H1 (cell line): ENCODE measurements around the gene ALK.

Experiments
- ASH2L ChIP-seq: fragments of 200-600, 300-600 bp; sonication (generic); IDR thresholded peaks from one replicate; pipeline ENCODE4 v1.7.1; 2017; ENCODE audit warnings: low read length
- CBX5 ChIP-seq: fragments of 300-800, 300-1000 bp; sonication (generic); IDR thresholded peaks from 2 replicates; pipeline ENCODE4 v1.7.1; 2016; ENCODE audit warnings: antibody characterized with exemption, low read length, low read depth
- CHD2 ChIP-seq: IDR thresholded peaks from 2 replicates; pipeline ENCODE4 v1.6.1; 2012; ENCODE audit warnings: low read length, improper control_type of control experiment
- EP300 ChIP-seq, 2 experiments: IDR thresholded peaks; 1 replicate in 1 of 2; 2 replicates in 1 of 2; pipeline ENCODE4 v1.6.1; 2011 to 2012; ENCODE audit warnings: low read depth in 2 of 2, low read length in 2 of 2, mild to moderate bottlenecking in 2 of 2, borderline replicate concordance in 1 of 2, inconsistent platforms in 1 of 2, moderate library complexity in 1 of 2
- EZH2 ChIP-seq: fragments of 200-600 bp; sonication (generic); IDR thresholded peaks from 2 replicates; pipeline ENCODE4 v1.7.1; 2012; ENCODE audit warnings: low read depth, mild to moderate bottlenecking, moderate library complexity, low read length, inconsistent platforms; ENCODE audit not compliant: severe bottlenecking
- HDAC6 ChIP-seq: IDR thresholded peaks from one replicate; pipeline ENCODE4 v1.7.1; 2012; ENCODE audit warnings: low read depth, mild to moderate bottlenecking, inconsistent platforms, low read length, moderate library complexity
- JUN ChIP-seq: IDR thresholded peaks from 2 replicates; pipeline ENCODE4 v1.6.1; 2011; ENCODE audit warnings: low read depth, mild to moderate bottlenecking, improper control_type of control experiment, low read length
- POLR2A ChIP-seq, 2 experiments: IDR thresholded peaks; 1 replicate in 1 of 2; 2 replicates in 1 of 2; pipeline ENCODE4 v1.6.1; 2011; ENCODE audit warnings: low read depth in 2 of 2, low read length in 2 of 2, mild to moderate bottlenecking in 2 of 2; ENCODE audit errors: control extremely low read depth in 1 of 2
- POLR2AphosphoS5 ChIP-seq: IDR thresholded peaks from 2 replicates; pipeline ENCODE4 v1.6.1; 2011; ENCODE audit warnings: low read depth, low read length
- RNF2 ChIP-seq: fragments of 200-900, 300-1000 bp; sonication (generic); IDR thresholded peaks from 2 replicates; pipeline ENCODE4 v1.7.1; 2016; ENCODE audit warnings: borderline replicate concordance, low read depth, mild to moderate bottlenecking, antibody characterized with exemption, low read length; ENCODE audit not compliant: poor library complexity, severe bottlenecking; ENCODE audit errors: missing control alignments
- SIN3A ChIP-seq, 2 experiments: IDR thresholded peaks in 1 of 2; conservative IDR thresholded peaks in 1 of 2; 2 replicates each; pipeline ENCODE4 v1.6.1; 2011 to 2012; ENCODE audit warnings: low read length in 2 of 2, improper control_type of control experiment in 1 of 2, low read depth in 1 of 2, mild to moderate bottlenecking in 1 of 2
- TAF7 ChIP-seq: optimal IDR thresholded peaks from 2 replicates; pipeline ENCODE3; 2011; ENCODE audit warnings: low read depth, mild to moderate bottlenecking, inconsistent platforms, low read length, moderate library complexity, borderline replicate concordance
- TBP ChIP-seq: IDR thresholded peaks from 2 replicates; pipeline ENCODE4 v1.6.1; 2011; ENCODE audit warnings: low read depth, low read length, improper control_type of control experiment
- TF ChIP-seq, protein P1 (sequence below), 3 experiments: IDR thresholded peaks; 1 replicate in 2 of 3; 2 replicates in 1 of 3; pipeline versions ENCODE4 v1.5.1 to v1.6.1; 2011; ENCODE audit warnings: low read length in 3 of 3, mild to moderate bottlenecking in 3 of 3, inconsistent platforms in 2 of 3, low read depth in 1 of 3, moderate library complexity in 1 of 3; ENCODE audit not compliant: insufficient read depth in 1 of 3; ENCODE audit errors: control extremely low read depth in 1 of 3

GRCh38 chr2:29591600-29591999 is 329.8 kb downstream of the ALK start:
- TF ChIP-seq EZH2 (no peak), ASH2L (no peak), TBP (no peak), POLR2AphosphoS5 (no peak), JUN (no peak), SIN3A (conservative IDR thresholded peaks at IDR 0.05 in 1 of 2, IDR thresholded peaks at IDR 0.05 in 1 of 2; ENCODE audit: low read depth in 1 of 2, low read length in 2 of 2) (no peak), HDAC6 (no peak), RNF2 (no peak), EP300 (IDR thresholded peaks at IDR 0.05; ENCODE audit: borderline replicate concordance in 1 of 2, low read depth in 2 of 2, low read length in 2 of 2) (no peak), CHD2 (no peak), POLR2A (IDR thresholded peaks at IDR 0.05; ENCODE audit: control extremely low read depth in 1 of 2, low read depth in 2 of 2, low read length in 2 of 2) (no peak), CBX5 (no peak), TAF7 (no peak)
- TF ChIP-seq, protein P1, sequence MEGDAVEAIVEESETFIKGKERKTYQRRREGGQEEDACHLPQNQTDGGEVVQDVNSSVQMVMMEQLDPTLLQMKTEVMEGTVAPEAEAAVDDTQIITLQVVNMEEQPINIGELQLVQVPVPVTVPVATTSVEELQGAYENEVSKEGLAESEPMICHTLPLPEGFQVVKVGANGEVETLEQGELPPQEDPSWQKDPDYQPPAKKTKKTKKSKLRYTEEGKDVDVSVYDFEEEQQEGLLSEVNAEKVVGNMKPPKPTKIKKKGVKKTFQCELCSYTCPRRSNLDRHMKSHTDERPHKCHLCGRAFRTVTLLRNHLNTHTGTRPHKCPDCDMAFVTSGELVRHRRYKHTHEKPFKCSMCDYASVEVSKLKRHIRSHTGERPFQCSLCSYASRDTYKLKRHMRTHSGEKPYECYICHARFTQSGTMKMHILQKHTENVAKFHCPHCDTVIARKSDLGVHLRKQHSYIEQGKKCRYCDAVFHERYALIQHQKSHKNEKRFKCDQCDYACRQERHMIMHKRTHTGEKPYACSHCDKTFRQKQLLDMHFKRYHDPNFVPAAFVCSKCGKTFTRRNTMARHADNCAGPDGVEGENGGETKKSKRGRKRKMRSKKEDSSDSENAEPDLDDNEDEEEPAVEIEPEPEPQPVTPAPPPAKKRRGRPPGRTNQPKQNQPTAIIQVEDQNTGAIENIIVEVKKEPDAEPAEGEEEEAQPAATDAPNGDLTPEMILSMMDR (IDR thresholded peaks at IDR 0.05; ENCODE audit: control extremely low read depth in 1 of 3, insufficient read depth in 1 of 3, low read depth in 1 of 3, low read length in 3 of 3) = no peak
